Measurements from ENCODE around the gene FAH. TPM values are rescaled to one million over a fixed set of nuclear protein-coding genes. Genes with fewer than 3 reads are reported as not detected.

Gene FAH
- total RNA-seq, 1 donor from 2014 or later = 8.3 TPM

DNA sequence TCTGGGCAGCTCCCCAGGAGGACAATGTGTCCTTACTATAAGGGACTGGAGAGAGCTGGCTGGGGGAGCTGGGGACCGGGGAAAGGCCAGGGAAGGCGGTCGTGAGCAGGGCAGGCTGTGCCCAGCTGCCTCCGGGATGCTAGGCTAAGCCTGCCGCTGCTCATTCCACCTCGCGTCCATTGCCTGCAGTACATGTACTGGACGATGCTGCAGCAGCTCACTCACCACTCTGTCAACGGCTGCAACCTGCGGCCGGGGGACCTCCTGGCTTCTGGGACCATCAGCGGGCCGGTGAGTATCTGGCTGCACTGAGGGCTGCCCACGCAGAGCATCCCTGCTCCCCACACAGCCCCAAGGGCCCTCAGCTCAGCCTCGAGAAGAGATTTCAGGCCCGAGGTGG is 27.1 kb downstream of the FAH start:
- no peak overlapping the region for H3K4me2 ChIP-seq
- no peaks in the 10 kb centered on the region for H3K36me3 ChIP-seq
- no peak overlapping the region for H2AFZ ChIP-seq (replicated peaks)
- peaks cover 10% of the 10 kb centered on the region for H3K4me1 Mint-ChIP-seq
- H3F3A ChIP-seq (ENCODE audit: low read depth) = no peaks in the 10 kb centered on the region
- H3K27me3 Mint-ChIP-seq (ENCODE audit: insufficient read depth, low read depth) = peaks cover 2% of the 10 kb centered on the region
- H3K79me2 ChIP-seq (ENCODE audit: low read depth) = no peaks in the 10 kb centered on the region
- no peak overlapping the region for H3K9ac ChIP-seq
- H3K4me1 ChIP-seq = no peaks in the 10 kb centered on the region
- H3K9me3 Mint-ChIP-seq = no peaks in the 10 kb centered on the region
- no peak overlapping the region for H3K4me3 Mint-ChIP-seq
- TF ChIP-seq EZH2phosphoT487 (IDR thresholded peaks at IDR 0.05) (no peak), EZH2 (IDR thresholded peaks at IDR 0.05) (no peak)
- TF ChIP-seq, protein P1, sequence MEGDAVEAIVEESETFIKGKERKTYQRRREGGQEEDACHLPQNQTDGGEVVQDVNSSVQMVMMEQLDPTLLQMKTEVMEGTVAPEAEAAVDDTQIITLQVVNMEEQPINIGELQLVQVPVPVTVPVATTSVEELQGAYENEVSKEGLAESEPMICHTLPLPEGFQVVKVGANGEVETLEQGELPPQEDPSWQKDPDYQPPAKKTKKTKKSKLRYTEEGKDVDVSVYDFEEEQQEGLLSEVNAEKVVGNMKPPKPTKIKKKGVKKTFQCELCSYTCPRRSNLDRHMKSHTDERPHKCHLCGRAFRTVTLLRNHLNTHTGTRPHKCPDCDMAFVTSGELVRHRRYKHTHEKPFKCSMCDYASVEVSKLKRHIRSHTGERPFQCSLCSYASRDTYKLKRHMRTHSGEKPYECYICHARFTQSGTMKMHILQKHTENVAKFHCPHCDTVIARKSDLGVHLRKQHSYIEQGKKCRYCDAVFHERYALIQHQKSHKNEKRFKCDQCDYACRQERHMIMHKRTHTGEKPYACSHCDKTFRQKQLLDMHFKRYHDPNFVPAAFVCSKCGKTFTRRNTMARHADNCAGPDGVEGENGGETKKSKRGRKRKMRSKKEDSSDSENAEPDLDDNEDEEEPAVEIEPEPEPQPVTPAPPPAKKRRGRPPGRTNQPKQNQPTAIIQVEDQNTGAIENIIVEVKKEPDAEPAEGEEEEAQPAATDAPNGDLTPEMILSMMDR (IDR thresholded peaks at IDR 0.05) = no peak
- H3K9me3 ChIP-seq (ENCODE audit: low read depth) = no peaks in the 10 kb centered on the region
- peak overlapping the region; percentile 8 for H3K27ac Mint-ChIP-seq
- H3K27me3 ChIP-seq = no peaks in the 10 kb centered on the region
- H3K27ac ChIP-seq = no peak overlapping the region
- DNase-seq (ENCODE audit: low spot score) = no peak
- H3K4me3 ChIP-seq = no peak overlapping the region
- H3K36me3 Mint-ChIP-seq = peaks cover 11% of the 10 kb centered on the region
- no peaks in the 10 kb centered on the region for H4K20me1 ChIP-seq (ENCODE audit: low read depth)

DNA sequence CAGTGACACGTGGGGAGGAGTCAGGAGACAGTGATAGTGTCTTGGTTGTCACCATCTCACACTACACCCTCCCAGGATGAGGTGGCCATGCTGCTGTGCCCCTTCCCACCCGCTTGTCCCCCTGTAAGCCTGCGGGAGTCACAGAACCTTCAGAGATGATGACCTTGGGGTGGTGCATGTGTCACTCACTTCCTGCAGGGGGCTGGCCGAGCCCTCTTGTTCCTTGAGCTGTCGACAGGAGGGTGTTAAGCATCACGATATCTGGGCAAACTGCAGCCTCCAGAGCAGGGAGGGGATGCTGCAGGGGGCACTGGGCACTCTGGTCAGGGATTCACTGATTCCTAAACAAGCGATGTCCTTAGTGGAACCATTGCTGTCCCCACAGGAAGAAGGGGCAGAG is 27.7 kb downstream of the FAH start:
- Histone ChIP-seq H3K4me3 (no peak overlapping the region), H3K27ac (no peak overlapping the region), H3K9me3 (ENCODE audit: low read depth) (no peaks in the 10 kb centered on the region), H3K4me1 (no peaks in the 10 kb centered on the region), H3F3A (ENCODE audit: low read depth) (no peaks in the 10 kb centered on the region), H3K9ac (no peak overlapping the region), H3K27me3 (no peaks in the 10 kb centered on the region), H4K20me1 (ENCODE audit: low read depth) (no peaks in the 10 kb centered on the region), H3K79me2 (ENCODE audit: low read depth) (no peaks in the 10 kb centered on the region), H2AFZ (replicated peaks) (no peak overlapping the region), H3K4me2 (no peak overlapping the region), H3K36me3 (no peaks in the 10 kb centered on the region)
- Mint-ChIP-seq H3K4me3 (no peak overlapping the region), H3K36me3 (peaks cover 15% of the 10 kb centered on the region), H3K27ac (no peak overlapping the region), H3K4me1 (peaks cover 11% of the 10 kb centered on the region), H3K27me3 (ENCODE audit: insufficient read depth, low read depth) (peaks cover 2% of the 10 kb centered on the region), H3K9me3 (peaks cover 3% of the 10 kb centered on the region)
- no peak for DNase-seq (ENCODE audit: low spot score)
- TF ChIP-seq, protein P1 (IDR thresholded peaks at IDR 0.05) = no peak
- no peak for TF ChIP-seq EZH2phosphoT487 (IDR thresholded peaks at IDR 0.05)
- no peak for TF ChIP-seq EZH2 (IDR thresholded peaks at IDR 0.05)

DNA sequence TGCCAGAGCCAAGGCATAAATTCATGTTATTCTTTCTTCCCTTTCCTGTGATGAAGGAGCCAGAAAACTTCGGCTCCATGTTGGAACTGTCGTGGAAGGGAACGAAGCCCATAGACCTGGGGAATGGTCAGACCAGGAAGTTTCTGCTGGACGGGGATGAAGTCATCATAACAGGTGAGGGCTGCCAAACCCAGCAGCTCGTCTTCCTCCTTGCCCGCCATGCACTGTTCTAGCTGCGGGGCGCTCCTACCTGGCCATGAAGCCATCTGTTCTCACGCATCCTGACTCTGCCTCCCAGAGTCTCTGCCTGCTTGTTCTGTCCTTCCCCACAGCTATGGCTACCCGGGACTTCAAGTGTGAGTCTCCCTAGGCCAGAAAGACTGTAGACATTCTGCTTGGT is 28.2 kb downstream of the FAH start:
- Mint-ChIP-seq H3K36me3 (peaks cover 15% of the 10 kb centered on the region), H3K9me3 (peaks cover 3% of the 10 kb centered on the region), H3K27me3 (ENCODE audit: insufficient read depth, low read depth) (peaks cover 2% of the 10 kb centered on the region), H3K4me1 (peaks cover 11% of the 10 kb centered on the region), H3K4me3 (no peak overlapping the region), H3K27ac (no peak overlapping the region)
- H3K4me2 ChIP-seq = no peak overlapping the region
- H3K9ac ChIP-seq = no peak overlapping the region
- H3K36me3 ChIP-seq = no peaks in the 10 kb centered on the region
- no peaks in the 10 kb centered on the region for H3K79me2 ChIP-seq (ENCODE audit: low read depth)
- H3K27ac ChIP-seq = no peak overlapping the region
- H2AFZ ChIP-seq (replicated peaks) = no peak overlapping the region
- no peaks in the 10 kb centered on the region for H3K4me1 ChIP-seq
- no peak for DNase-seq (ENCODE audit: low spot score)
- H3F3A ChIP-seq (ENCODE audit: low read depth) = no peaks in the 10 kb centered on the region
- TF ChIP-seq EZH2 (IDR thresholded peaks at IDR 0.05) (no peak), EZH2phosphoT487 (IDR thresholded peaks at IDR 0.05) (no peak)
- TF ChIP-seq, protein P1 (IDR thresholded peaks at IDR 0.05) = no peak
- H3K9me3 ChIP-seq (ENCODE audit: low read depth) = no peaks in the 10 kb centered on the region
- no peaks in the 10 kb centered on the region for H3K27me3 ChIP-seq
- H3K4me3 ChIP-seq = no peak overlapping the region
- no peaks in the 10 kb centered on the region for H4K20me1 ChIP-seq (ENCODE audit: low read depth)
